Kidney epithelial cell (primary cell): ENCODE results near the gene NMRK2. TPM values are rescaled to one million over a fixed set of nuclear protein-coding genes. Genes with fewer than 3 reads are reported as not detected.

Source experiments
- DNase-seq: peaks from one replicate; pipeline ENCODE4 v3.0.0-alpha.2; 2010; ENCODE audit warnings: low read depth
- H3K27me3 ChIP-seq: 2 replicates; pipeline ENCODE4 v1.6.0; 2011; ENCODE audit warnings: low read length; ENCODE audit not compliant: control insufficient read depth, insufficient read depth
- H3K36me3 ChIP-seq: 2 replicates; pipeline ENCODE4 v1.5.1; 2011; ENCODE audit warnings: low read length; ENCODE audit not compliant: control insufficient read depth, insufficient read depth
- H3K4me3 ChIP-seq: 2 replicates; pipeline ENCODE4 v1.5.1; 2011; ENCODE audit warnings: low read depth, mild to moderate bottlenecking, control low read depth, low read length
- CTCF ChIP-seq: IDR thresholded peaks from 2 replicates; pipeline ENCODE4 v1.5.1; 2011; ENCODE audit warnings: mild to moderate bottlenecking, moderate library complexity, low read length, control low read depth, inconsistent platforms; ENCODE audit not compliant: insufficient read depth, poor library complexity, severe bottlenecking
- total RNA-seq: library from RNA; depleted of rRNA; stranded (reverse); fragments of >200 nt; gene quantifications from 2 replicates; pipeline ENCODE4 v1.2.3, GENCODE V29; 2015

Gene NMRK2
- total RNA-seq, 1 donor from 2014 or later = not detected

GRCh38 chr19:3983936-3984583, 51.2 kb downstream of the NMRK2 start:
- Histone ChIP-seq H3K27me3 (no peaks in the 10 kb centered on the region), H3K4me3 (peak overlapping the region; percentile 92), H3K36me3 (peaks cover 21% of the 10 kb centered on the region)
- no peak for TF ChIP-seq CTCF
- DNase-seq = no peak

DNA sequence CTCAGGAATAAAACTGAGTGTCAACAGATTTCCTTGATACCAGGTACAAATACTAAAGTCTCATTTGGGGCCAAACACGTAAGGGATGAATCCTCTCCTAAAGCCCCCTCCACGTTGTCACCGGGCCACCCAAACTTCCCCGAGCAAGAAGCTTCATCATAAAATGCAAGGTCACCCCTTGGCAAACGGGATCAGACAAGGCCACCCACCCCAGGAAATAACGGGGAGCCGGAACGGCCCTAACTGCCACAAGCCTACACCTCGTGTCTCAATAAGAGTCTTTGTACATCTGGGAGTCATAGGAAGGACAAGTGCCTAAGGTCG, 51.7 kb downstream of the NMRK2 start:
- Histone ChIP-seq H3K36me3 (peaks cover 18% of the 10 kb centered on the region), H3K27me3 (no peaks in the 10 kb centered on the region), H3K4me3 (peak overlapping the region; percentile 92)
- no peak for TF ChIP-seq CTCF
- no peak for DNase-seq

DNA sequence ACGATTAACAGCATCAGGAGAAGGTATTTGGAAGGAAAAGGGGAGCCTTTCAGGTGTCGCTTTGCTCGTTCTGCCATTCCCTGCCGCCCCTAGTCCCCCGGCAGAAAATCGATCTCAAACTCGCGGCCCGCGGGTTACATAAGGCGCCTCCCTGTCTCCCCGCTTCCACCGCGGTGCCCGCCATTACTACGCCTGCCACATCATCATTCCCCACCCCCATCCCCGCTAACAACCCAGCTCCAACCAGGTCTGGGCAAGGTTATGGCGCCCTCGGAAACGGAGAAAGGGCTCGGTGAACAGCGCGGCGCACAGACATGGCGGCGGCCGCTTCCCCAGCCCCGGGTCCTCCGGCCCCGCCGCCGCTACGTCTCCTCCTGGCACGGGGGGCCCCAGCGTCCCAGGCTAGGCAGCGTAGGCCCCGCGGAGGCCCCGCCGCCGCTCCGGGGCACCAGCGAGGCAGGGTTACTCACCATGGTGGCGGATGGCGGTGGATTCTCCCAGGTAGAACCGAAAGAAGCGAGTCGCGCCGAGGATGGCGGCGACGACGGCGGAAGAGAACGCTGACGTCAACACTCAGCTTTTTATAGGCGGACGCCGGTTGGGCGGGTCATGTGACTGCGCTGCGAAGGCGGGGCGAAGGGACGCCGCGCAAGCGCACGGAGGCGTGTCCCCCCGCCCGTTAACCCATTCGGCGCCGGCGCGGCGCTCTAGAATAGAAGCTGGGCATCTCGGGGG, 52.2 kb downstream of the NMRK2 start, which contains the start of gene EEF2:
Gene EEF2, minus strand, starts transcription at position 556 of the 735 bp plus-strand sequence. Its CDS starts 83 bp downstream, at position 473.
- no peaks in the 10 kb centered on the region for H3K27me3 ChIP-seq
- TF ChIP-seq CTCF = no peak
- peaks cover 14% of the 10 kb centered on the region for H3K36me3 ChIP-seq
- no peak for DNase-seq
- peak within 1 kb of the TSS; percentile 92 for H3K4me3 ChIP-seq

GRCh38 chr19:3985643-3986259, 52.9 kb downstream of the NMRK2 start:
- no peak for TF ChIP-seq CTCF
- peak overlapping the region; percentile 92 for H3K4me3 ChIP-seq

DNA sequence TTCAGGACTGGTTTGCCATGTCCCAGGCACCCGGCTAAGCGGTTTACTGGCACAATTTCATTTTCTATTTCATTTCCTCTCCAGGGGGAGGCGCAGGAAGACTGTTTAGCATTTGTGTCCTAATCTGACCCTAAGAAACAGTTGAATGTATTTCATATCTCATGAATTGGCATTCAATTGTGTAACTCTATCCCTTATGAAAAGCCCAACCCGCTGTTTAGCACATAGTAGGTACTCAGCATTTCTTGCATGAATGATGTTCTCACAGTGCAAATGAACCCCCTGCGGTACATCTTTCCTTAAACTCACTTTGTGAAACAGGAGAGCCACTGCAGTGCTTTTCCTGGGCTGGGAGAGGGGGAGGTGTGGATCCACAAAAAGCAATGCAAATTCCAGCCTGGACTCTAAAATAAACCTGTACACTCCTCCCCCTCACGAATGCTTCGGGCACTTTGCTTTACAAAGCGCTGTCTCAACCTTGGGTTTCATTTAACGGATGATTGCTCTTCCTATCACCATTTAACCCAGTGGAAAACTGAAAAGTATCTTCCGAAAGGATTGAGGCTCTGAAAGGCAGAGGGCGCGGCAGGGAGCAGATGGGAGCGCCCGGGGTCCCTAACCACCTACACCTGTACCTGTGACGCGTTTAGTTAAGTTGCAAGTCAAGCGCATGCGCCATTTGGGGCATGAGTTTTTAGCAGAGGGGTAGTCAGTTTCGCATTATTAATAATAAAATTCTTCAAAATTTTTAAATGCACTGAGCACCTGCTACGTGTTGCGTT, 53.6 kb downstream of the NMRK2 start:
- H3K36me3 ChIP-seq = peaks cover 9% of the 10 kb centered on the region
- H3K4me3 ChIP-seq = peak overlapping the region; percentile 92
- TF ChIP-seq CTCF = peak; percentile 53
- DNase-seq = peak; percentile 55
- H3K27me3 ChIP-seq = no peaks in the 10 kb centered on the region

More at GRCh38 chr19:3985643-3986259, 52.9 kb downstream of the NMRK2 start:
- Histone ChIP-seq H3K36me3 (peaks cover 12% of the 10 kb centered on the region), H3K27me3 (no peaks in the 10 kb centered on the region)
- DNase-seq = no peak
